Neural progenitor cell (in vitro differentiated cells): ENCODE data around the gene JDP2.

Source experiments
- EZH2 ChIP-seq: fragments of 200-600 bp; sonication (generic); IDR thresholded peaks from 2 replicates; pipeline ENCODE4 v1.6.1; 2017; ENCODE audit warnings: antibody characterized with exemption, mild to moderate bottlenecking, moderate library complexity
- EZH2phosphoT487 ChIP-seq: fragments of 200-600 bp; sonication (generic); IDR thresholded peaks from 2 replicates; pipeline ENCODE4 v1.6.1; 2017; ENCODE audit warnings: antibody characterized with exemption

- TF ChIP-seq EZH2 (no peak), EZH2phosphoT487 (no peak)
Observed at GRCh38 chr14:75399843-75400775, 27.7 kb upstream of the JDP2 start.
